ENCODE results near the gene PROCA1.

GRCh38 chr17:28710861-28711722, 596 bp downstream of the PROCA1 start:
- TF ChIP-seq, protein P1, sequence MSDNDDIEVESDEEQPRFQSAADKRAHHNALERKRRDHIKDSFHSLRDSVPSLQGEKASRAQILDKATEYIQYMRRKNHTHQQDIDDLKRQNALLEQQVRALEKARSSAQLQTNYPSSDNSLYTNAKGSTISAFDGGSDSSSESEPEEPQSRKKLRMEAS (IDR thresholded peaks at IDR 0.05; ENCODE audit: low read depth), result peak; percentile 54
- TF ChIP-seq ELF1 (IDR thresholded peaks at IDR 0.05) (no peak), CTCF (IDR thresholded peaks at IDR 0.05) (no peak), TAF1 (IDR thresholded peaks at IDR 0.05; ENCODE audit: borderline replicate concordance, low read depth, low read length) (peak; percentile 88), SIN3A (IDR thresholded peaks at IDR 0.05; ENCODE audit: borderline replicate concordance, low read depth, low read length) (peak; percentile 68; the same call in 1 of the 2 replicates), RXRA (IDR thresholded peaks at IDR 0.05; ENCODE audit: borderline replicate concordance, low read depth) (no peak)
